HepG2 (cell line): ENCODE data around the gene ADORA3. TPM values are rescaled to one million over a fixed set of nuclear protein-coding genes. Genes with fewer than 3 reads are reported as not detected.

Source experiments
- CBX2 ChIP-seq, 2 experiments: fragments of 200-600 bp in 1 of 2; sonication (generic); formaldehyde crosslinking in 1 of 2; IDR thresholded peaks; 2 replicates each; pipeline versions ENCODE4 v1.7.0 to v1.8.1; 2018 to 2022; ENCODE audit warnings: low read depth in 2 of 2, low read length in 1 of 2, mild to moderate bottlenecking in 1 of 2, missing genetic modification reagents in 1 of 2
- ELF4 ChIP-seq: sonication (generic); formaldehyde crosslinking; IDR thresholded peaks from 2 replicates; pipeline ENCODE4 v1.5.0; 2020; ENCODE audit warnings: missing genetic modification reagents, mild to moderate bottlenecking, moderate library complexity, borderline replicate concordance
- HCFC1 ChIP-seq: fragments of 150-350 bp; IDR thresholded peaks from 2 replicates; pipeline ENCODE4 v1.6.1; 2014; ENCODE audit warnings: low read depth, low read length
- HDAC6 ChIP-seq: fragments of 200-600 bp; sonication (generic); IDR thresholded peaks from 2 replicates; pipeline ENCODE4 v1.7.0; 2017; ENCODE audit warnings: mild to moderate bottlenecking, antibody characterized with exemption, low read length, low read depth
- IRF2 ChIP-seq: IDR thresholded peaks from 2 replicates; pipeline ENCODE4 v1.6.1; 2018; ENCODE audit warnings: missing genetic modification reagents, missing compliant biosample characterization
- MEF2D ChIP-seq: sonication (generic); formaldehyde crosslinking; IDR thresholded peaks from 2 replicates; pipeline ENCODE4 v1.5.1; 2020; ENCODE audit warnings: mild to moderate bottlenecking, missing genetic modification reagents
- MEIS1 ChIP-seq: sonication (generic); formaldehyde crosslinking; IDR thresholded peaks from 2 replicates; pipeline ENCODE4 v1.9.0; 2021; ENCODE audit warnings: mild to moderate bottlenecking, missing genetic modification reagents, moderate library complexity, borderline replicate concordance
- MYNN ChIP-seq: sonication (generic); formaldehyde crosslinking; IDR thresholded peaks from 2 replicates; pipeline ENCODE4 v1.4.0; 2020; ENCODE audit warnings: mild to moderate bottlenecking, low read depth, missing genetic modification reagents
- NFIB ChIP-seq: sonication (generic); formaldehyde crosslinking; IDR thresholded peaks from 2 replicates; pipeline ENCODE4 v1.9.0; 2021; ENCODE audit warnings: missing genetic modification reagents, mild to moderate bottlenecking, borderline replicate concordance
- NPAS2 ChIP-seq: sonication (generic); formaldehyde crosslinking; IDR thresholded peaks from 2 replicates; pipeline ENCODE4 v1.8.0; 2022; ENCODE audit warnings: mild to moderate bottlenecking, missing genetic modification reagents, borderline replicate concordance
- PCBP2 ChIP-seq: fragments of 200-400 bp; formaldehyde crosslinking; optimal IDR thresholded peaks from 2 replicates; pipeline ENCODE3; 2018; ENCODE audit warnings: low read length, low read depth; ENCODE audit not compliant: poor library complexity, severe bottlenecking
- TAF15 ChIP-seq: fragments of 200-400 bp; formaldehyde crosslinking; IDR thresholded peaks from one replicate; pipeline ENCODE4 v1.6.1; 2018; ENCODE audit warnings: mild to moderate bottlenecking, low read depth, low read length; ENCODE audit not compliant: poor library complexity, severe bottlenecking
- ZNF143 ChIP-seq: sonication (generic); formaldehyde crosslinking; IDR thresholded peaks from 2 replicates; pipeline ENCODE4 v1.4.0; 2020; ENCODE audit warnings: missing genetic modification reagents
- ZNF552 ChIP-seq: sonication (generic); formaldehyde crosslinking; IDR thresholded peaks from 2 replicates; pipeline ENCODE4 v1.9.0; 2022; ENCODE audit warnings: missing genetic modification reagents, mild to moderate bottlenecking, borderline replicate concordance
- ZNF563 ChIP-seq: sonication (generic); formaldehyde crosslinking; IDR thresholded peaks from 2 replicates; pipeline ENCODE4 v1.8.0; 2022; ENCODE audit warnings: mild to moderate bottlenecking, moderate library complexity, missing genetic modification reagents
- ZNF652 ChIP-seq: IDR thresholded peaks from 2 replicates; pipeline ENCODE4 v1.6.1; 2016; ENCODE audit warnings: low read depth, borderline replicate concordance
- ZSCAN9 ChIP-seq: IDR thresholded peaks from 2 replicates; pipeline ENCODE4 v1.6.1; 2016; ENCODE audit warnings: borderline replicate concordance
- polyA plus RNA-seq, 8 experiments: library from polyadenylated mRNA; depleted of rRNA in 3 of 8; stranded (reverse) in 7 of 8; unstranded in 1 of 8; fragments of >200 nt; fragmentation: Illumina TruSeq in 4 of 8; extraction: Trizol in 4 of 8; gene quantifications; 2 replicates each; pipeline versions ENCODE4 v1.2.1 to v1.2.3, GENCODE V29; 2011 to 2016; ENCODE audit warnings: low read depth in 4 of 8, missing spikeins in 1 of 8, mixed read lengths in 1 of 8; ENCODE audit not compliant: insufficient read depth in 1 of 8
- total RNA-seq, 5 experiments: library from RNA; depleted of rRNA; stranded (reverse); fragments of >200 nt; fragmentation: Illumina TruSeq; extraction: Trizol; gene quantifications; 2 replicates each; pipeline ENCODE4 v1.2.3, GENCODE V29; 2016; ENCODE audit warnings: low read depth in 1 of 5
- TF ChIP-seq, protein P1 (sequence below): sonication (generic); formaldehyde crosslinking; IDR thresholded peaks from 2 replicates; pipeline ENCODE4 v1.4.0; 2020; ENCODE audit warnings: missing genetic modification reagents, mild to moderate bottlenecking, borderline replicate concordance
- TF ChIP-seq, protein P2 (sequence below): sonication (generic); formaldehyde crosslinking; IDR thresholded peaks from 2 replicates; pipeline ENCODE4 v1.8.0; 2022; ENCODE audit warnings: low read depth, missing genetic modification reagents
- TF ChIP-seq, protein P3 (sequence below): IDR thresholded peaks from 2 replicates; pipeline ENCODE4 v1.4.0; 2020; ENCODE audit warnings: mild to moderate bottlenecking, missing genetic modification reagents

Gene ADORA3
- total and polyA plus RNA-seq, 2 of the 13 experiments (the other 11 are each of a cell fraction or from before 2014, with no cell fraction given) = not detected

DNA sequence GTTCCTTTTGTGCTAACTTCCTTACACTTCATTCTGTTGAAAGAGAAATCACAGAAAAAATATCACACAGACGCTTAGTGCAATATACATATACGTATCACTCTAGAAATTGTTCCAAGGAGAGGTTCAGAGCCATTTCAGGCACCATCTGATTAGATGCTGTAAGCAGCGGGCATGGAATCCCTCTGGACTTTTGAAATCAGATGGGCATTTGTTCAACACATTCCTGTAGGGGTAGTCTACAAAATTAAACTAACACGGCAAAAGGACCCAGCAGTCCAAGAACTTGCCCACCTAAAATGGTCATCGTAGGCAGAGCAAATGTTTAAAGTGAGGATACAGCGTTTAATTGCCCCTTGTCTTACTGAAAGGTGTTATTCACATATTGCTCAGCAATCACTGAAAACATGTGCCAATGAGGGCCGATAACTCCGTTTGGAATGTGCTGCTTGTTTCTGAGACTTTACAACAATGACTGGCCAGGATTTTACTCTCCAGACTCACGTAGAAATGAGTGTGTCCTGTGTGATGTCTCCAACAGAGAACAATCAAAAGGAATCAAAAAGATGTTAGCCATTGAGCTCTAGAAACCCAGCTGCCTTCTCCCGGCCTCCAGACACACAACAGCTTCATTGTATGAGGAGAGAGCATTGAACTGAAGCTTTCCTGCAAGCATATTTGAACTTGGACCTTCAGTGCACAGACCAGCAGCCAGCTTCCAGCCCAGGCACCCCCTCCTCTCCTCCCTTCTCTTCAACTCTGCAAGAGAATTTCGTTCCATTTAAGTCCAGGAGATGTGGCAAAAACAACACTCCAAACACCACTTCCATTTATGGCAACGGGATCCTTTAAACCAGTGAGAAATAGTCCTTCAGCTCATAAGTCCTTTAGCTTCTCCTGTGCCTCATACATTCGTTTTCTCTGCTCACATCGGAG lies 32.1 kb upstream of the ADORA3 start (continued):
- TF ChIP-seq, protein P1, sequence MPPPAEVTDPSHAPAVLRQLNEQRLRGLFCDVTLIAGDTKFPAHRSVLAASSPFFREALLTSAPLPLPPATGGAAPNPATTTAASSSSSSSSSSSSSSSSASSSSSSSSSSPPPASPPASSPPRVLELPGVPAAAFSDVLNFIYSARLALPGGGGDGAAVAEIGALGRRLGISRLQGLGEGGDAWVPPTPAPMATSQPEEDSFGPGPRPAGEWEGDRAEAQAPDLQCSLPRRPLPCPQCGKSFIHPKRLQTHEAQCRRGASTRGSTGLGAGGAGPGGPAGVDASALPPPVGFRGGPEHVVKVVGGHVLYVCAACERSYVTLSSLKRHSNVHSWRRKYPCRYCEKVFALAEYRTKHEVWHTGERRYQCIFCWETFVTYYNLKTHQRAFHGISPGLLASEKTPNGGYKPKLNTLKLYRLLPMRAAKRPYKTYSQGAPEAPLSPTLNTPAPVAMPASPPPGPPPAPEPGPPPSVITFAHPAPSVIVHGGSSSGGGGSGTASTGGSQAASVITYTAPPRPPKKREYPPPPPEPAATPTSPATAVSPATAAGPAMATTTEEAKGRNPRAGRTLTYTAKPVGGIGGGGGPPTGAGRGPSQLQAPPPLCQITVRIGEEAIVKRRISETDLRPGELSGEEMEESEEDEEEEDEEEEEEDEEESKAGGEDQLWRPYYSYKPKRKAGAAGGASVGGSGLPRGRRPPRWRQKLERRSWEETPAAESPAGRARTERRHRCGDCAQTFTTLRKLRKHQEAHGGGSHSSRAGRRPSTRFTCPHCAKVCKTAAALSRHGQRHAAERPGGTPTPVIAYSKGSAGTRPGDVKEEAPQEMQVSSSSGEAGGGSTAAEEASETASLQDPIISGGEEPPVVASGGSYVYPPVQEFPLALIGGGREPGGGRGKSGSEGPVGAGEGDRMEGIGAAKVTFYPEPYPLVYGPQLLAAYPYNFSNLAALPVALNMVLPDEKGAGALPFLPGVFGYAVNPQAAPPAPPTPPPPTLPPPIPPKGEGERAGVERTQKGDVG (CRISPR knock-in tag) = no peak
- no peak for TF ChIP-seq NPAS2 (CRISPR knock-in tag)
- TF ChIP-seq, protein P2, sequence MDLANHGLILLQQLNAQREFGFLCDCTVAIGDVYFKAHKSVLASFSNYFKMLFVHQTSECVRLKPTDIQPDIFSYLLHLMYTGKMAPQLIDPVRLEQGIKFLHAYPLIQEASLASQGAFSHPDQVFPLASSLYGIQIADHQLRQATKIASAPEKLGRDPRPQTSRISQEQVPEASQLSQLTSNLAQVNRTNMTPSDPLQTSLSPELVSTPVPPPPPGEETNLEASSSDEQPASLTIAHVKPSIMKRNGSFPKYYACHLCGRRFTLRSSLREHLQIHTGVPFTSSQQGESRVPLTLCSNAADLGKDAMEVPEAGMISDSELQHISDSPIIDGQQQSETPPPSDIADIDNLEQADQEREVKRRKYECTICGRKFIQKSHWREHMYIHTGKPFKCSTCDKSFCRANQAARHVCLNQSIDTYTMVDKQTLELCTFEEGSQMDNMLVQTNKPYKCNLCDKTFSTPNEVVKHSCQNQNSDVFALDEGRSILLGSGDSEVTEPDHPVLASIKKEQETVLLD = no peak
- TF ChIP-seq MEIS1 (CRISPR knock-in tag) = no peak
- peak; percentile 74; the same call in 1 of the 2 replicates for TF ChIP-seq IRF2
- no peak for TF ChIP-seq HCFC1
- no peak for TF ChIP-seq MYNN
- no peak for TF ChIP-seq HDAC6
- TF ChIP-seq ZSCAN9 (CRISPR knock-in tag) = peak; percentile 18; the same call in 1 of the 2 replicates
- TF ChIP-seq PCBP2 = no peak
- no peak for TF ChIP-seq TAF15
- TF ChIP-seq, protein P3, sequence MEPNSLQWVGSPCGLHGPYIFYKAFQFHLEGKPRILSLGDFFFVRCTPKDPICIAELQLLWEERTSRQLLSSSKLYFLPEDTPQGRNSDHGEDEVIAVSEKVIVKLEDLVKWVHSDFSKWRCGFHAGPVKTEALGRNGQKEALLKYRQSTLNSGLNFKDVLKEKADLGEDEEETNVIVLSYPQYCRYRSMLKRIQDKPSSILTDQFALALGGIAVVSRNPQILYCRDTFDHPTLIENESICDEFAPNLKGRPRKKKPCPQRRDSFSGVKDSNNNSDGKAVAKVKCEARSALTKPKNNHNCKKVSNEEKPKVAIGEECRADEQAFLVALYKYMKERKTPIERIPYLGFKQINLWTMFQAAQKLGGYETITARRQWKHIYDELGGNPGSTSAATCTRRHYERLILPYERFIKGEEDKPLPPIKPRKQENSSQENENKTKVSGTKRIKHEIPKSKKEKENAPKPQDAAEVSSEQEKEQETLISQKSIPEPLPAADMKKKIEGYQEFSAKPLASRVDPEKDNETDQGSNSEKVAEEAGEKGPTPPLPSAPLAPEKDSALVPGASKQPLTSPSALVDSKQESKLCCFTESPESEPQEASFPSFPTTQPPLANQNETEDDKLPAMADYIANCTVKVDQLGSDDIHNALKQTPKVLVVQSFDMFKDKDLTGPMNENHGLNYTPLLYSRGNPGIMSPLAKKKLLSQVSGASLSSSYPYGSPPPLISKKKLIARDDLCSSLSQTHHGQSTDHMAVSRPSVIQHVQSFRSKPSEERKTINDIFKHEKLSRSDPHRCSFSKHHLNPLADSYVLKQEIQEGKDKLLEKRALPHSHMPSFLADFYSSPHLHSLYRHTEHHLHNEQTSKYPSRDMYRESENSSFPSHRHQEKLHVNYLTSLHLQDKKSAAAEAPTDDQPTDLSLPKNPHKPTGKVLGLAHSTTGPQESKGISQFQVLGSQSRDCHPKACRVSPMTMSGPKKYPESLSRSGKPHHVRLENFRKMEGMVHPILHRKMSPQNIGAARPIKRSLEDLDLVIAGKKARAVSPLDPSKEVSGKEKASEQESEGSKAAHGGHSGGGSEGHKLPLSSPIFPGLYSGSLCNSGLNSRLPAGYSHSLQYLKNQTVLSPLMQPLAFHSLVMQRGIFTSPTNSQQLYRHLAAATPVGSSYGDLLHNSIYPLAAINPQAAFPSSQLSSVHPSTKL (CRISPR knock-in tag) = peak; percentile 87
- TF ChIP-seq ZNF552 (CRISPR knock-in tag) = no peak
- no peak for TF ChIP-seq CBX2 (IDR thresholded peaks at IDR 0.05; ENCODE audit: low read depth, low read length)
- no peak for TF ChIP-seq CBX2 (CRISPR knock-in tag; IDR thresholded peaks at IDR 0.05; ENCODE audit: low read depth)
- TF ChIP-seq ZNF143 = no peak
- TF ChIP-seq ELF4 (CRISPR knock-in tag) = no peak
- TF ChIP-seq MEF2D (CRISPR knock-in tag) = 0 out of 2 replicates have a peak, but pooled peaks have one; percentile 20
- no peak for TF ChIP-seq ZNF652 (CRISPR knock-in tag)
- TF ChIP-seq NFIB = no peak
- TF ChIP-seq ZNF563 (CRISPR knock-in tag) = no peak
